Ectodermal cell (in vitro differentiated cells): ENCODE measurements around the gene TMPRSS6.

Source experiments
- H3K27ac ChIP-seq: 2 replicates; pipeline ENCODE4 v1.7.0; 2013; ENCODE audit warnings: mild to moderate bottlenecking, low read depth, low read length; ENCODE audit not compliant: insufficient read depth, poor library complexity, severe bottlenecking
- H3K27me3 ChIP-seq: 2 replicates; pipeline ENCODE4 v1.7.0; 2013; ENCODE audit warnings: mild to moderate bottlenecking, low read length; ENCODE audit not compliant: insufficient read depth, control insufficient read depth, poor library complexity, severe bottlenecking
- H3K36me3 ChIP-seq: one replicate; pipeline ENCODE4 v1.7.0; 2013; ENCODE audit warnings: low read length; ENCODE audit not compliant: control insufficient read depth, insufficient read depth
- H3K4me1 ChIP-seq: one replicate; pipeline ENCODE4 v1.7.0; 2013; ENCODE audit warnings: low read length; ENCODE audit not compliant: control insufficient read depth, insufficient read depth
- H3K4me3 ChIP-seq: 2 replicates; pipeline ENCODE4 v1.7.0; 2013; ENCODE audit warnings: low read depth, low read length, control low read depth; ENCODE audit not compliant: insufficient read depth
- H3K9me3 ChIP-seq: 2 replicates; pipeline ENCODE4 v1.7.0; 2013; ENCODE audit warnings: mild to moderate bottlenecking, low read length, moderate library complexity; ENCODE audit not compliant: control insufficient read depth
- WGBS, 2 experiments: methylation state at CpG; one replicate each; pipeline ENCODE4 v1.1.7; 2013; ENCODE audit warnings: missing lambda C conversion rate in 2 of 2; 5-methylcytosine and 5-hydroxymethylcytosine counted together

Gene TMPRSS6

GRCh38 chr22:37140686-37141323 lies 31.3 kb upstream of the TMPRSS6 start:
- no peaks in the 10 kb centered on the region for H3K9me3 ChIP-seq
- no peak overlapping the region for H3K4me3 ChIP-seq
- peaks cover 5% of the 10 kb centered on the region for H3K4me1 ChIP-seq
- H3K27me3 ChIP-seq, result no peaks in the 10 kb centered on the region
- no peak overlapping the region for H3K27ac ChIP-seq
- 89 to 92% methylated on average over 16 of the region's 16 CpGs for WGBS, 2 experiments
- no peaks in the 10 kb centered on the region for H3K36me3 ChIP-seq

- no peaks in the 10 kb centered on the region for H3K4me1 ChIP-seq
- H3K36me3 ChIP-seq, result no peaks in the 10 kb centered on the region
- H3K27ac ChIP-seq, result no peak overlapping the region
- H3K9me3 ChIP-seq, result no peaks in the 10 kb centered on the region
- 82 to 88% methylated on average over 7 of the region's 7 CpGs for WGBS, 2 experiments
- H3K4me3 ChIP-seq, result no peak overlapping the region
- no peaks in the 10 kb centered on the region for H3K27me3 ChIP-seq
Observed at GRCh38 chr22:37139762-37140161, 30.2 kb upstream of the TMPRSS6 start.

GRCh38 chr22:37138849-37139561 lies 29.5 kb upstream of the TMPRSS6 start:
- no peaks in the 10 kb centered on the region for H3K36me3 ChIP-seq

GRCh38 chr22:37137903-37138665 lies 28.6 kb upstream of the TMPRSS6 start:
- no peaks in the 10 kb centered on the region for H3K9me3 ChIP-seq
- 87 to 89% methylated on average over 6 of the region's 6 CpGs for WGBS, 2 experiments
- H3K4me1 ChIP-seq, result no peaks in the 10 kb centered on the region
- H3K27ac ChIP-seq, result no peak overlapping the region
- H3K36me3 ChIP-seq, result no peaks in the 10 kb centered on the region
- no peaks in the 10 kb centered on the region for H3K27me3 ChIP-seq
- no peak overlapping the region for H3K4me3 ChIP-seq

More at GRCh38 chr22:37138849-37139561, 29.5 kb upstream of the TMPRSS6 start:
- Histone ChIP-seq H3K27me3 (no peaks in the 10 kb centered on the region), H3K27ac (no peak overlapping the region), H3K9me3 (no peaks in the 10 kb centered on the region), H3K4me1 (no peaks in the 10 kb centered on the region), H3K4me3 (no peak overlapping the region)
- 82 to 83% methylated on average over 16 of the region's 16 CpGs for WGBS, 2 experiments

GRCh38 chr22:37137131-37137530 lies 27.6 kb upstream of the TMPRSS6 start:
- Histone ChIP-seq H3K9me3 (no peaks in the 10 kb centered on the region), H3K4me3 (no peak overlapping the region), H3K4me1 (no peaks in the 10 kb centered on the region), H3K27ac (no peak overlapping the region), H3K36me3 (no peaks in the 10 kb centered on the region), H3K27me3 (no peaks in the 10 kb centered on the region)
- WGBS, 2 experiments, result 88 to 91% methylated on average over 8 of the region's 8 CpGs

- Histone ChIP-seq H3K9me3 (no peaks in the 10 kb centered on the region), H3K27me3 (no peaks in the 10 kb centered on the region), H3K4me1 (no peaks in the 10 kb centered on the region), H3K36me3 (no peaks in the 10 kb centered on the region), H3K4me3 (no peak overlapping the region), H3K27ac (no peak overlapping the region)
- WGBS, 2 experiments, result 91 to 93% methylated on average over 12 of the region's 12 CpGs
Observed at GRCh38 chr22:37135023-37135422, 25.5 kb upstream of the TMPRSS6 start.

GRCh38 chr22:37133304-37134018 lies 23.9 kb upstream of the TMPRSS6 start:
- Histone ChIP-seq H3K27me3 (no peaks in the 10 kb centered on the region), H3K36me3 (no peaks in the 10 kb centered on the region)
- WGBS, 2 experiments, result 85 to 87% methylated on average over 16 of the region's 16 CpGs

GRCh38 chr22:37132773-37133172 lies 23.3 kb upstream of the TMPRSS6 start:
- Histone ChIP-seq H3K27ac (no peak overlapping the region), H3K9me3 (no peaks in the 10 kb centered on the region), H3K4me1 (no peaks in the 10 kb centered on the region), H3K27me3 (no peaks in the 10 kb centered on the region), H3K36me3 (no peaks in the 10 kb centered on the region), H3K4me3 (no peak overlapping the region)
- WGBS, 2 experiments, result 93 to 94% methylated on average over 7 of the region's 7 CpGs

More at GRCh38 chr22:37133304-37134018, 23.9 kb upstream of the TMPRSS6 start:
- Histone ChIP-seq H3K4me1 (no peaks in the 10 kb centered on the region), H3K9me3 (no peaks in the 10 kb centered on the region), H3K4me3 (no peak overlapping the region), H3K27ac (no peak overlapping the region)

- Histone ChIP-seq H3K4me3 (no peak overlapping the region), H3K27me3 (no peaks in the 10 kb centered on the region), H3K4me1 (peaks cover 2% of the 10 kb centered on the region), H3K36me3 (no peaks in the 10 kb centered on the region), H3K27ac (no peak overlapping the region), H3K9me3 (no peaks in the 10 kb centered on the region)
- 89 to 92% methylated on average over 10 to 14 of the region's 14 CpGs for WGBS, 2 experiments
Observed at GRCh38 chr22:37129866-37130441, 20.4 kb upstream of the TMPRSS6 start.
